Germinal center (tissue), 1 donor: ENCODE results near the gene BCOR.

ENCODE experiments used
- DNase-seq: peaks from one replicate; pipeline ENCODE4 v3.0.0; 2012; ENCODE audit warnings: mixed read lengths, low spot score

The BCOR gene

GRCh38 chrX:40003428-40004245 is 94.1 kb downstream of the BCOR start:
- DNase-seq = no peak

GRCh38 chrX:40003071-40003427 is 94.7 kb downstream of the BCOR start:
- no peak for DNase-seq
